GM12874 (cell line): Measurements from ENCODE around the gene PKLR.

Source experiments
- TF ChIP-seq, protein P1 (sequence below): IDR thresholded peaks from 2 replicates; pipeline ENCODE4 v1.5.1; 2011; ENCODE audit warnings: low read depth, mild to moderate bottlenecking, control low read depth, low read length, moderate library complexity; ENCODE audit not compliant: insufficient read depth

PKLR gene

DNA sequence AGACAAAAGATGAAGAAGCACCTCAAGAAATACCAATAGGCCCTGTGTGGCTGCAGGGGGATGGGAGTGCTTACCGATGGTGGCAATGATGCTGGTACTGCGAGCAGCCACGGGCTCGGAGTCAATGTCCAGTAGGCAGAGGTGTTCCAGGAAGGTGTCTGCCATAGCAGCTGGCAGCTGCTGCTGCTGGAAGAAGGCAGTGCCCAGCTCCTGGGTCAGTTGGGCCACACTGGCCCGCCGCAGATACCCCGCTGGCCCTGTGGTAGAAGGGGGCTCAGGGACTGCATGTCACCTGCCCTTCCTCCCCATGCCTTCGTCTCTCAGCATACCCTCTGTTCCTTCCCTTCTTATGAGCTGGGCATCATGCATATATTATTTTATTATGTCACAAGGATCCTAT lies 1.2 kb downstream of the PKLR start:
- TF ChIP-seq, protein P1, sequence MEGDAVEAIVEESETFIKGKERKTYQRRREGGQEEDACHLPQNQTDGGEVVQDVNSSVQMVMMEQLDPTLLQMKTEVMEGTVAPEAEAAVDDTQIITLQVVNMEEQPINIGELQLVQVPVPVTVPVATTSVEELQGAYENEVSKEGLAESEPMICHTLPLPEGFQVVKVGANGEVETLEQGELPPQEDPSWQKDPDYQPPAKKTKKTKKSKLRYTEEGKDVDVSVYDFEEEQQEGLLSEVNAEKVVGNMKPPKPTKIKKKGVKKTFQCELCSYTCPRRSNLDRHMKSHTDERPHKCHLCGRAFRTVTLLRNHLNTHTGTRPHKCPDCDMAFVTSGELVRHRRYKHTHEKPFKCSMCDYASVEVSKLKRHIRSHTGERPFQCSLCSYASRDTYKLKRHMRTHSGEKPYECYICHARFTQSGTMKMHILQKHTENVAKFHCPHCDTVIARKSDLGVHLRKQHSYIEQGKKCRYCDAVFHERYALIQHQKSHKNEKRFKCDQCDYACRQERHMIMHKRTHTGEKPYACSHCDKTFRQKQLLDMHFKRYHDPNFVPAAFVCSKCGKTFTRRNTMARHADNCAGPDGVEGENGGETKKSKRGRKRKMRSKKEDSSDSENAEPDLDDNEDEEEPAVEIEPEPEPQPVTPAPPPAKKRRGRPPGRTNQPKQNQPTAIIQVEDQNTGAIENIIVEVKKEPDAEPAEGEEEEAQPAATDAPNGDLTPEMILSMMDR: no peak

DNA sequence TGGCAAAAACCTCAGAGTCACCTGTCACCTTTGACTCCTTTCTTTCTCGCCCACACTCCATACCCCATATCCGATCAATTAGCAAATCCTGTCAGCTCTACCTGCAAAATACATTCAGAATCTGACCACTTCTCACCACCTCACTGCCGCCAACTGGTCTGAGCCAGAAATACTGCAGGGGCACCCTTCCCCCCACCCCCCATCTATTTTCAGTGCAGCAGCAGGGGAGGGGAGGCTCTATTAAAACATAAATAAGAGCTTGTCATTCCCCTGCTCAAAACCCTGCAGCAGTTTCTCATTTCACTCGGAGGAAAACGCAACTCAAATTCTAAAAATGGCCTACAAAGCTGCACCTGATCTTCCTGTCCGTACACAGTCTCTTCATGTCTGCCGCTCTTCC lies 3.9 kb downstream of the PKLR start:
- TF ChIP-seq, protein P1: no peak

DNA sequence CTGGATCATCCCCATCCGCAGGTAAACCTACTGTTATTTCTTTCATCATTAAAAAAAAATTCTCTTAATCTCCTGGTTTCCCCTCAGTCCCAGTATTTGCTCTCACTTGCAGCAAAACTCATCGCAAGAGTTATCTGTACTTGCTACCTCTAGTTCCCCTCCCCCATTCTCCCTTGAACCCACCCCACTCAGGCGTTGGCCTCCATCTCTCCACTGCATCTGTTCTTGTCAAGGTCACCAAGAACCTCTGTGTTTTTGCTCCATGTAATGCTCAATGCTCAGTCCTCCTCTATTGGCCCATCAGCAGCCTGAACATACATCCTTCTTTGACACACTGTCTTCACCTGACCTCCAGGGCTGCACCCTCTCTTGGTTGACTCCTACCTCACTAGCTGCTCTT lies 4.6 kb downstream of the PKLR start:
- TF ChIP-seq, protein P1: no peak

GRCh38 chr1:155295942-155296267 lies 5.3 kb downstream of the PKLR start:
- TF ChIP-seq, protein P1: no peak

GRCh38 chr1:155295183-155295941 lies 5.9 kb downstream of the PKLR start:
- TF ChIP-seq, protein P1: no peak

DNA sequence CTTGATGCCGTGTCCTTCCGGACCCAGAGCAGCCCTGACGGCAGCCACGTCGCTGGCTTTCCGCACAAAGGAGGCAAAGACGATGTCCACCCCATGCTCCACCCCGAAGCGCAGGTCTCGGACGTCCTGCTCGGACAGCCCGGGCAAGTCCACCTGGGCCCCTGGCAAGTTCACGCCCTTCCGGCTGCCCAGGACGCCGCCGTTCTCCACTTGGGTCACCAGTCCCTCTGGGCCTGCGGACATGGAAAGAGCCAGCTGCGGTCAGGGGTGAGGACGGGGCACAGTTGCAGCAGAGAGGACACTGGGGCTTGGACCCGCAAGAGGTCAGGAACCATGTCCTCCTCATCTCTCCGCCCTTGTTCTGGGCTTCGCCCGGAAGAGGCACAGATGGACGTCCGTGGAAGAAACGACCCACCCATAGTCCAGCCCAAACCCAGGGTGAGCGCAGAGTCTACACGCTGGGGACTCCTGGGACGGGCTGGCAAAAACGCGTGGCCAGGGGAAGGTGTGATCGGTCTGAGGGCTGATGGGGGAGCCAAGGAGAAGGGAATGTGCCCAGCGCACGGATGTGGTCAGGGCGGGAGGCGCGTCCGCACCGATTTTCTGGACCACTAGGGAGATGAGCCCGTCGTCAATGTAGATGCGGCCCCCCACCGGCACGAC lies 6.6 kb downstream of the PKLR start:
- TF ChIP-seq, protein P1: no peak

- TF ChIP-seq, protein P1: no peak
Measured at GRCh38 chr1:155293086-155293749, 8.0 kb downstream of the PKLR start.
